Kidney (tissue), 14 donors: ENCODE measurements around the gene GFRA1. TPM values are rescaled to one million over a fixed set of nuclear protein-coding genes. Genes with fewer than 3 reads are reported as not detected.
A peak's percentile ranks its signal among the peaks of the same experiment; 100 is the strongest.

Experiments used
- DNase-seq, 5 donors: peaks; one replicate each; pipeline ENCODE4 v3.0.0-alpha.2; 2013 to 2020
- FAIRE-seq: peaks from 2 replicates; lab custom pipeline; 2012; peaks lifted over from hg19 to GRCh38; lab: Jason Lieb, UNC
- H3K27ac ChIP-seq, 2 donors: one replicate each; pipeline ENCODE4 v1.7.0; 2013; ENCODE audit warnings: low read depth in 2 of 2, low read length in 2 of 2, inconsistent platforms in 1 of 2
- H3K27me3 ChIP-seq: one replicate; pipeline ENCODE4 v1.7.1; 2013; ENCODE audit warnings: low read length, inconsistent platforms; ENCODE audit not compliant: control insufficient read depth, insufficient read depth
- H3K36me3 ChIP-seq, 3 donors: one replicate each; pipeline versions ENCODE4 v1.7.0 to v1.7.1; 2013; ENCODE audit warnings: low read length in 3 of 3, control low read depth in 1 of 3, inconsistent platforms in 1 of 3; ENCODE audit not compliant: insufficient read depth in 3 of 3, control insufficient read depth in 2 of 3
- H3K4me1 ChIP-seq, 3 donors: one replicate each; pipeline versions ENCODE4 v1.7.0 to v1.7.1; 2013; ENCODE audit warnings: low read length in 3 of 3, inconsistent platforms in 1 of 3, low read depth in 1 of 3; ENCODE audit not compliant: control insufficient read depth in 2 of 3, insufficient read depth in 2 of 3
- H3K4me3 ChIP-seq, 3 donors: one replicate each; pipeline versions ENCODE4 v1.7.0 to v1.8.1; 2013; ENCODE audit warnings: low read length in 3 of 3, control low read depth in 1 of 3, inconsistent platforms in 1 of 3
- H3K9ac ChIP-seq, 3 donors: one replicate each; pipeline versions ENCODE4 v1.7.0 to v1.7.1; 2013; ENCODE audit warnings: low read length in 3 of 3, control low read depth in 1 of 3, inconsistent platforms in 1 of 3
- H3K9me3 ChIP-seq, 3 donors: one replicate each; pipeline versions ENCODE4 v1.7.0 to v1.7.1; 2013; ENCODE audit warnings: low read length in 3 of 3, control low read depth in 1 of 3, inconsistent platforms in 1 of 3; ENCODE audit not compliant: control insufficient read depth in 2 of 3, insufficient read depth in 1 of 3
- CTCF ChIP-seq: IDR thresholded peaks from 3 replicates; pipeline ENCODE4 v1.5.1; 2012; ENCODE audit warnings: mild to moderate bottlenecking, moderate library complexity, borderline replicate concordance; ENCODE audit not compliant: insufficient read depth; ENCODE audit errors: extremely low read depth
- intact Hi-C: fragments of 100-400 bp; cut with DNase I; formaldehyde crosslinking; loops from one replicate; pipeline ENCODE4 v1.11.1; 2022
- polyA plus RNA-seq: library from polyadenylated mRNA; stranded (reverse); fragments of 350-450 nt; fragmentation: Illumina TruSeq; extraction: RNeasy Lipid Tissue Mini Kit (QIAGEN cat#74804); gene quantifications from one replicate; pipeline ENCODE4 v1.2.3, GENCODE V29; 2014; ENCODE audit warnings: low read depth, low replicate concordance; ENCODE audit not compliant: insufficient read depth
- total RNA-seq: library from RNA; stranded (reverse); fragmentation: NEBNext Ultra II Directional; extraction: Animal tissue kit (Norgen Biotek cat#: 25700); gene quantifications from one replicate; pipeline ENCODE4 v1.2.1, GENCODE V29; 2021
- donor health status: control.
- donor health status: control.
- donor health status: control.
- donor health status: control.
- donor health status: control.
- donor health status: DM: yes; HTN: yes; CAD: no.
- donor health status: Normal renal cell carcinoma (clear cell type).

GFRA1 gene
- total and polyA plus RNA-seq, 2 donors from 2014 or later, result 3.0 to 22.3 TPM

GRCh38 chr10:116255886-116256751, 16.9 kb downstream of the GFRA1 start:
- Histone ChIP-seq H3K27ac (no peak overlapping the region), H3K9me3 (no peaks in the 10 kb centered on the region), H3K4me1 (peaks cover 0 to 8% (median 2%) of the 10 kb centered on the region in 3 donors), H3K4me3 (no peak overlapping the region), H3K9ac (no peak overlapping the region), H3K36me3 (no peaks in the 10 kb centered on the region), H3K27me3 (no peaks in the 10 kb centered on the region)
- FAIRE-seq, result no peak
- intact Hi-C loops, result no loop called here
- TF ChIP-seq CTCF, result no peak
- DNase-seq, result peak in 1 of 5 donors; percentile 45

DNA sequence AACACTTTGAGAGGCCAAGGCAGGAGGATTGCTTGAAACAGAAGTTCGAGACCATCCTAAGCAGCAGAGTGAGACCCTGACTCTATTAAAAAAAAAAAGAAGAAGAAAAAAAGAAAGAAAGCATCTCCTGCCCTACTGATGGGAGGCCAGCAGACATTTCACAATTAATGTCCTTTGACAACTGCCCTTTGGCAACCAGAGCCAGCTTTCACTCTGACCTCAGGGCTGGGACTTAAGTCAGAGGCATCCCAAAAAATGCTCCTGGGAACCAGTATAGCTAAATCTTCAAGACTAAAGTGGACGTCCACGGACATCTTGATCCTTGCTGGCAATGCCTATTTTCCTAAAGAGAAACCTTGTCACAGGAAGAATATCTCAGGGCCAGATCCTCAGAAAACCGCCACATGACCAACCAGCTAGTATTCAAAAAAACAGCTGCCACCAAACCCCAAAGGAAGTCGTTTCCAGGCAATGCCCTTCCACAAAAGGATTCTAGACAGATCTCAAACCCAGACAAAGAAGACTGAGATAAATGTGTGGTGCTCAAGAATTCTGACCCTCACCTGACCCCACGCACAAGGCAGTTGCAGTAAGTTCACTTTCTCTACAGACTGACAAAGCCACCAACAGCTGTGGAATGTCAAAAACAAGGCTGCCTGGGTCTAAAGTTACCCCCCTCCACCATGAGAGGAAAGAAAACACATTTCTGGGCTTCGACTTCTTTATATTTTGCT, 18.4 kb downstream of the GFRA1 start:
- intact Hi-C loops, result no loop called here
- Histone ChIP-seq H3K27me3 (no peaks in the 10 kb centered on the region), H3K4me1 (peaks cover 0 to 8% (median 2%) of the 10 kb centered on the region in 3 donors), H3K9ac (no peak overlapping the region), H3K27ac (no peak overlapping the region), H3K36me3 (no peaks in the 10 kb centered on the region), H3K4me3 (no peak overlapping the region), H3K9me3 (no peaks in the 10 kb centered on the region)
- TF ChIP-seq CTCF, result no peak
- FAIRE-seq (no peak), DNase-seq (peak in 4 of 5 donors; percentile 72 to 93 (median 88))

GRCh38 chr10:116253716-116254115, 19.3 kb downstream of the GFRA1 start:
- Histone ChIP-seq H3K36me3 (no peaks in the 10 kb centered on the region), H3K27ac (no peak overlapping the region), H3K4me1 (peaks cover 0 to 8% (median 2%) of the 10 kb centered on the region in 3 donors), H3K9me3 (no peaks in the 10 kb centered on the region), H3K9ac (no peak overlapping the region), H3K27me3 (no peaks in the 10 kb centered on the region), H3K4me3 (no peak overlapping the region)
- FAIRE-seq (no peak), DNase-seq (no peak)
- intact Hi-C loops, result no loop called here
- no peak for TF ChIP-seq CTCF
